Measurements from ENCODE around the gene SPC24.
A peak's percentile ranks its signal among the peaks of the same experiment; 100 is the strongest.

SPC24 gene

DNA sequence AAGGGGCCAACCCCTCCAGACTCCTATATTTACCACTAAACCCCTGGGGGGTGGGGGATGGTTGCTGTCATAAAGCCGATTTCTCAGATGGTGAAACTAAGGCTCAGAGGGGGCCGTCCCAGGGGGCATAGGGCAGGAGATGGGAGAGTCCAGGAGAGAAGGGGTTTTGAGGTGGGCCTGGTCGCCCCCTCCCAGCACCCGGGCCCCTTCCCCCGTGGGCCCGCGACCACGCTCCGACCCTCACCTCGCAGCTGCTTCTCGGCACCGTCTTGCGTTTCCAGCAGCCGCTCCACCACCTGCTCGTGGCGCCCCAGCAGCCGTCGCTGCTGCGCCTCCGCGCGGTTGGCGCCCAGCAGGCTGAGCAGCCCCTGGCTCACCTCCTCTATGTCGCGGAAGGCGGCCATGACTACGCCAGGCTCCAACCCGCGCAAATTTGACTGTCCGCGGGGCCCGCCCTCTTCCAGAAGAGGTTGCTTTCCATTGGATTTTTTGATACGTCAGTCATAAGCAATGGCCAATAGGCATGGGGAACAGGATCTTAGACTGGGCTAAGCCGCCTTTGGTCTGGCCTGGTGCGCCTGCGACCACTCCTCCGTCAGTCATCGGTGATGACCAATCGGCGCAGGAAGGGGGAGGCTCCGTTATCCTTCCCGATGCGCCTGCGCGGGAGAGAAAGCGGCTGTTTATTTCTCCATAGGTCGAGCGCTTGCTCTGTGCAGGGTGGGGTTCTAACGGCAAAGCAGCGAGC is at the start of gene SPC24:
TSS of gene SPC24 (minus strand) at position 410 of the 748 bp plus-strand sequence. CDS start at position 404, 6 bp downstream.
- peak within 1 kb of the TSS; percentile 44 for H3K27ac ChIP-seq (ENCODE audit: low read depth, low read length)
- H3K27me3 ChIP-seq (ENCODE audit: control insufficient read depth, insufficient read depth, low read length), result no peaks in the 10 kb centered on the region
- peaks cover 4% of the 10 kb centered on the region for H3K4me1 ChIP-seq (ENCODE audit: control insufficient read depth, insufficient read depth, low read length)
- H3K36me3 ChIP-seq (ENCODE audit: control insufficient read depth, insufficient read depth, low read length), result peaks cover 7% of the 10 kb centered on the region
- peak within 1 kb of the TSS; percentile 80 for H3K9ac ChIP-seq (ENCODE audit: low read depth, low read length)
- peak within 1 kb of the TSS; percentile 87 for H3K4me3 ChIP-seq (ENCODE audit: low read depth, low read length)
- no peaks in the 10 kb centered on the region for H3K9me3 ChIP-seq (ENCODE audit: control insufficient read depth, insufficient read depth, low read length)

DNA sequence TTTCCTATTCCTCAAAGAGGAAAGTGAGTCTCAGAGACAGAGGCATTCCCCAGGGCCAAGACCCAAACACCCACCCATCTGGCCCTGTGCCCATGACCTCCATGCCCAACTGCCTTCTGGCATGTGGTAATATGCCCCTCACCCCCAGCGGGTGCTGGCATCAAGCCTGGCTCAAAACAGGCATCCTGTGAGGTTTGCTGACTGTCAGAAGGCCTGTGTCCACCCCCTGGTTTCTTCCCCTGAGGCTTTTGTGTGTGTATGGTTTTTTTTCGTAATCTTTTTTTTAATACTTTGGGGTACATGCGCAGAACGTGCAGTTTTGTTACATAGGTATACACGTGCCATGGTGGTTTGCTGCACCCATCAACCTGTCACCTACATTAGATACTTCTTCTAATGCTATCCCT is 49.4 kb upstream of the SPC24 start:
- Histone ChIP-seq H3K9ac (ENCODE audit: low read depth, low read length) (no peak overlapping the region), H3K4me3 (ENCODE audit: low read depth, low read length) (no peak overlapping the region), H3K9me3 (ENCODE audit: control insufficient read depth, insufficient read depth, low read length) (no peaks in the 10 kb centered on the region), H3K27ac (ENCODE audit: low read depth, low read length) (no peak overlapping the region), H3K36me3 (ENCODE audit: control insufficient read depth, insufficient read depth, low read length) (peaks cover 25% of the 10 kb centered on the region), H3K27me3 (ENCODE audit: control insufficient read depth, insufficient read depth, low read length) (no peaks in the 10 kb centered on the region), H3K4me1 (ENCODE audit: control insufficient read depth, insufficient read depth, low read length) (peaks cover 3% of the 10 kb centered on the region; the same call in 1 of the 2 replicates)

GRCh38 chr19:11204076-11204602 is 48.6 kb upstream of the SPC24 start:
- no peaks in the 10 kb centered on the region for H3K9me3 ChIP-seq (ENCODE audit: control insufficient read depth, insufficient read depth, low read length)
- no peak overlapping the region for H3K27ac ChIP-seq (ENCODE audit: low read depth, low read length)
- no peak overlapping the region for H3K4me3 ChIP-seq (ENCODE audit: low read depth, low read length)
- H3K36me3 ChIP-seq (ENCODE audit: control insufficient read depth, insufficient read depth, low read length), result peaks cover 29% of the 10 kb centered on the region
- peaks cover 3% of the 10 kb centered on the region for H3K4me1 ChIP-seq (ENCODE audit: control insufficient read depth, insufficient read depth, low read length)
- no peak overlapping the region for H3K9ac ChIP-seq (ENCODE audit: low read depth, low read length)
- no peaks in the 10 kb centered on the region for H3K27me3 ChIP-seq (ENCODE audit: control insufficient read depth, insufficient read depth, low read length)

DNA sequence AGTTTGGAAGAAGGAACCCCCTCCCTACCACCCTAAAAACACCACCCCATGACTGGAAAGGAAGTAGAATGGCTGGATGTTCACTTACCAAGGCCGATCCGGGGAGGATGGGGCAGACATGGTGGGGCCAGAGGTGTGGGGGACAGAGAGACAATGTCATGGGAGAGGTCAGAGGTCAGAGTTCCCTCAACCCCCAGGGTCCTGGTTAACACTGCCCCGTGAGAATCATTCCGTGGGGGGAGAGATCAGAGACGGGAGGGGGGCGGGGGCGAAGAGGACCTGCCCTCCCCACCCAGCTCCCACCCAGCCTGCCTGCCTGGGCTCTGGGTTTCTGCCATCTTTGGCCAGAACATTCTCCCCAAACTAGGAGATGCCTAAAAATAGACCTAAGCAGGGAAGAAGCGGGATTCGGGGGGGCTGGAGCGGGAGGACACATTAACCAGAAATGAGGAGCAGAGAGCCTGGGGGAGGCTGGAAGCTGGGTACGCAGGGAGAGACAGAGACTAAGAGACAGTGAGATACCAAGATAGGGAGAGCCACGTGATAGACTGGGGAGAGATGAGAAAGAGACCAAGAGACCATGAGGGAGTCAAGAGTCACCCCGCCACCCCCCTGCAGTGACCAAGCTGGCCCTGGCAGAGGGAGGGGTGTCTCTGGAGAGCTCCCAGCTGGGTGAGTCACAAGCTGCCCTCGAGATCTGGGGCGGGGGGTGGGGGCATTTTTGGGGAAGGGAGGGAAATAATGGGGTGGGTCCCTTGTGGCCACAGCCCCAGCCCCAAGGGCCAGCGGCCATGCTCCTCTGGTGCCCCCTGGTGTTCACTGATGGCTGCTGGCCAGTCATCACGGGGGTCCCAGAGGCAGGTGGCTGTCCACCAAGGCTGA is 47.9 kb upstream of the SPC24 start:
- peaks cover 7% of the 10 kb centered on the region for H3K4me1 ChIP-seq (ENCODE audit: control insufficient read depth, insufficient read depth, low read length)
- H3K9ac ChIP-seq (ENCODE audit: low read depth, low read length), result no peak overlapping the region
- no peak overlapping the region for H3K27ac ChIP-seq (ENCODE audit: low read depth, low read length)
- H3K36me3 ChIP-seq (ENCODE audit: control insufficient read depth, insufficient read depth, low read length), result peaks cover 25% of the 10 kb centered on the region
- no peak overlapping the region for H3K4me3 ChIP-seq (ENCODE audit: low read depth, low read length)
- H3K27me3 ChIP-seq (ENCODE audit: control insufficient read depth, insufficient read depth, low read length), result no peaks in the 10 kb centered on the region
- H3K9me3 ChIP-seq (ENCODE audit: control insufficient read depth, insufficient read depth, low read length), result no peaks in the 10 kb centered on the region

GRCh38 chr19:11202488-11203193 is 47.1 kb upstream of the SPC24 start:
- H3K9ac ChIP-seq (ENCODE audit: low read depth, low read length), result no peak overlapping the region
- H3K27me3 ChIP-seq (ENCODE audit: control insufficient read depth, insufficient read depth, low read length), result no peaks in the 10 kb centered on the region
- H3K27ac ChIP-seq (ENCODE audit: low read depth, low read length), result no peak overlapping the region

GRCh38 chr19:11201791-11202190 is 46.2 kb upstream of the SPC24 start:
- no peak overlapping the region for H3K9ac ChIP-seq (ENCODE audit: low read depth, low read length)
- no peaks in the 10 kb centered on the region for H3K27me3 ChIP-seq (ENCODE audit: control insufficient read depth, insufficient read depth, low read length)
- no peak overlapping the region for H3K4me3 ChIP-seq (ENCODE audit: low read depth, low read length)
- H3K36me3 ChIP-seq (ENCODE audit: control insufficient read depth, insufficient read depth, low read length), result peaks cover 24% of the 10 kb centered on the region
- no peaks in the 10 kb centered on the region for H3K9me3 ChIP-seq (ENCODE audit: control insufficient read depth, insufficient read depth, low read length)
- H3K4me1 ChIP-seq (ENCODE audit: control insufficient read depth, insufficient read depth, low read length), result peaks cover 7% of the 10 kb centered on the region
- no peak overlapping the region for H3K27ac ChIP-seq (ENCODE audit: low read depth, low read length)

More at GRCh38 chr19:11202488-11203193, 47.1 kb upstream of the SPC24 start:
- Histone ChIP-seq H3K4me1 (ENCODE audit: control insufficient read depth, insufficient read depth, low read length) (peaks cover 7% of the 10 kb centered on the region), H3K4me3 (ENCODE audit: low read depth, low read length) (no peak overlapping the region), H3K9me3 (ENCODE audit: control insufficient read depth, insufficient read depth, low read length) (no peaks in the 10 kb centered on the region), H3K36me3 (ENCODE audit: control insufficient read depth, insufficient read depth, low read length) (peaks cover 24% of the 10 kb centered on the region)

- Histone ChIP-seq H3K27ac (ENCODE audit: low read depth, low read length) (no peak overlapping the region), H3K9me3 (ENCODE audit: control insufficient read depth, insufficient read depth, low read length) (no peaks in the 10 kb centered on the region), H3K9ac (ENCODE audit: low read depth, low read length) (no peak overlapping the region), H3K27me3 (ENCODE audit: control insufficient read depth, insufficient read depth, low read length) (no peaks in the 10 kb centered on the region), H3K4me3 (ENCODE audit: low read depth, low read length) (no peak overlapping the region), H3K4me1 (ENCODE audit: control insufficient read depth, insufficient read depth, low read length) (peaks cover 7% of the 10 kb centered on the region), H3K36me3 (ENCODE audit: control insufficient read depth, insufficient read depth, low read length) (peaks cover 24% of the 10 kb centered on the region)
Measured at GRCh38 chr19:11200931-11201330, 45.3 kb upstream of the SPC24 start.

DNA sequence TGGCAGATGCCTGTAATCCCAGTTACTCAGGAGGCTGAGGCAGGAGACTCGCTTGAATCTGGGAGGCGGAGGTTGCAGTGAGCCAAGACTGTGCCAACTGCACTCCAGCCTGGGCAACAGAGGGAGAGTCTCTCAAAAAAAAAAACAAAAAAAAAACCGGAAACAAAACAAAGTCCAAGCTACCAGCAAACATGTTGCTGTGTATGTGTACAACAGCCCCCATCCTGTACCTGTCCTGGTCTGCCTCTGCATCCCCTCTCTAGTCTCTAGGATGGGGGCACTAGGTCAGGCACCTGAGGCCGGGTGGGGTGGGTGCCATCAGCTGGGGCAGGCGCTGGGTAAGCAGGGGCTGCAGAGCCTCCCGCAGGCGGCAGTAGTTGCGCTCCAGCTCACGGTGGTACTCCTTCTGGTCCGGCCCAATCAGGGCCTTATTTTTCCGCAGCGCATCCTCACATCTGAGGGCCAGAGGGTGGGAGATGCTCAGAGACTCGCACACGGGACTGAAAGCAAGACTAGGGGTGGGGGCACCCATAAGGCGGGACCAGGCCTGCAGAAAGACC is 44.5 kb upstream of the SPC24 start:
- Histone ChIP-seq H3K36me3 (ENCODE audit: control insufficient read depth, insufficient read depth, low read length) (peaks cover 27% of the 10 kb centered on the region), H3K27ac (ENCODE audit: low read depth, low read length) (no peak overlapping the region), H3K27me3 (ENCODE audit: control insufficient read depth, insufficient read depth, low read length) (no peaks in the 10 kb centered on the region), H3K9ac (ENCODE audit: low read depth, low read length) (no peak overlapping the region), H3K4me1 (ENCODE audit: control insufficient read depth, insufficient read depth, low read length) (peaks cover 7% of the 10 kb centered on the region), H3K4me3 (ENCODE audit: low read depth, low read length) (no peak overlapping the region), H3K9me3 (ENCODE audit: control insufficient read depth, insufficient read depth, low read length) (no peaks in the 10 kb centered on the region)

DNA sequence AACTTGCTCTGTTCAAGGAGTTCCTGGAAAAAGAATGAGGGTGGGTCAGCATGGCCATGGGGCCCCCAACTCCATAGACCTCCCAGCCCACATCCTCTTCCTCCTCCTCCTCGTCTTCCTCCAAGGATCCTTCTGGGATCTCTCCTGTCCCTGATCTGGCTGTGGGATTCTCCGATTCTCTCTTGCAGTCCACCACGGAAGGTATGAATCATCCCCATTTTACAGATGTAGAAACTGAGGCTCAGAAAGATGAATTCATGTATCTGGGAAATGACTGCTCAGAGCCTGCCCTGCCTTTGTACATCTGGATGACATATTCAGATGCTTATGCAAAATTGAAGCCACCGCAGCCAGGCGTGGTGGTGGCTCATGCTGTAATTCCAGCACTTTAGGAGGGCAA is 43.9 kb upstream of the SPC24 start:
- peaks cover 27% of the 10 kb centered on the region for H3K36me3 ChIP-seq (ENCODE audit: control insufficient read depth, insufficient read depth, low read length)
- H3K4me3 ChIP-seq (ENCODE audit: low read depth, low read length), result no peak overlapping the region
- H3K4me1 ChIP-seq (ENCODE audit: control insufficient read depth, insufficient read depth, low read length), result peaks cover 7% of the 10 kb centered on the region
- H3K27me3 ChIP-seq (ENCODE audit: control insufficient read depth, insufficient read depth, low read length), result no peaks in the 10 kb centered on the region
- H3K27ac ChIP-seq (ENCODE audit: low read depth, low read length), result no peak overlapping the region
- H3K9ac ChIP-seq (ENCODE audit: low read depth, low read length), result no peak overlapping the region
- H3K9me3 ChIP-seq (ENCODE audit: control insufficient read depth, insufficient read depth, low read length), result no peaks in the 10 kb centered on the region

GRCh38 chr19:11198769-11199424 is 43.3 kb upstream of the SPC24 start:
- H3K36me3 ChIP-seq (ENCODE audit: control insufficient read depth, insufficient read depth, low read length), result peaks cover 33% of the 10 kb centered on the region
- no peaks in the 10 kb centered on the region for H3K27me3 ChIP-seq (ENCODE audit: control insufficient read depth, insufficient read depth, low read length)
- H3K9me3 ChIP-seq (ENCODE audit: control insufficient read depth, insufficient read depth, low read length), result no peaks in the 10 kb centered on the region
- H3K4me3 ChIP-seq (ENCODE audit: low read depth, low read length), result no peak overlapping the region
- peak overlapping the region; percentile 20 for H3K27ac ChIP-seq (ENCODE audit: low read depth, low read length)
- peaks cover 7% of the 10 kb centered on the region for H3K4me1 ChIP-seq (ENCODE audit: control insufficient read depth, insufficient read depth, low read length)
- H3K9ac ChIP-seq (ENCODE audit: low read depth, low read length), result no peak overlapping the region
